Measurements from ENCODE around the gene TLN1.

GRCh38 chr9:35675732-35676392 lies 56.1 kb downstream of the TLN1 start:
- no peak for TF ChIP-seq CTCF (IDR thresholded peaks at IDR 0.05)
- no peak for TF ChIP-seq POLR2A (IDR thresholded peaks at IDR 0.05)

All from thyroid gland (tissue), 4 donors.